ENCODE results near the gene SAXO1.

Gene SAXO1

GRCh38 chr9:18923167-18923566, 109.8 kb downstream of the SAXO1 start:
- H3K27ac ChIP-seq (ENCODE audit: low read length), result no peak overlapping the region
- no peak overlapping the region for H3K9ac ChIP-seq (ENCODE audit: low read depth, low read length)
- no peaks in the 10 kb centered on the region for H3K27me3 ChIP-seq (ENCODE audit: insufficient read depth, low read length)
- no peaks in the 10 kb centered on the region for H3K9me3 ChIP-seq (ENCODE audit: insufficient read depth, low read depth, low read length)
- H3K36me3 ChIP-seq (ENCODE audit: insufficient read depth, low read depth, low read length), result no peaks in the 10 kb centered on the region
- H3K4me1 ChIP-seq (ENCODE audit: insufficient read depth, low read length), result no peaks in the 10 kb centered on the region
- H3K4me3 ChIP-seq (ENCODE audit: low read length), result no peak overlapping the region

- H3K36me3 ChIP-seq (ENCODE audit: insufficient read depth, low read depth, low read length), result no peaks in the 10 kb centered on the region
- no peak overlapping the region for H3K4me3 ChIP-seq (ENCODE audit: low read length)
- no peak overlapping the region for H3K9ac ChIP-seq (ENCODE audit: low read depth, low read length)
- H3K4me1 ChIP-seq (ENCODE audit: insufficient read depth, low read length), result no peaks in the 10 kb centered on the region
- H3K27me3 ChIP-seq (ENCODE audit: insufficient read depth, low read length), result no peaks in the 10 kb centered on the region
- no peak overlapping the region for H3K27ac ChIP-seq (ENCODE audit: low read length)
- H3K9me3 ChIP-seq (ENCODE audit: insufficient read depth, low read depth, low read length), result no peaks in the 10 kb centered on the region
These were observed 110.7 kb downstream of the SAXO1 start for GRCh38 chr9:18922161-18922885.

GRCh38 chr9:18921366-18922075, 111.5 kb downstream of the SAXO1 start:
- no peaks in the 10 kb centered on the region for H3K36me3 ChIP-seq (ENCODE audit: insufficient read depth, low read depth, low read length)
- H3K9ac ChIP-seq (ENCODE audit: low read depth, low read length), result no peak overlapping the region
- no peaks in the 10 kb centered on the region for H3K27me3 ChIP-seq (ENCODE audit: insufficient read depth, low read length)
- H3K9me3 ChIP-seq (ENCODE audit: insufficient read depth, low read depth, low read length), result no peaks in the 10 kb centered on the region
- no peaks in the 10 kb centered on the region for H3K4me1 ChIP-seq (ENCODE audit: insufficient read depth, low read length)
- H3K27ac ChIP-seq (ENCODE audit: low read length), result no peak overlapping the region
- H3K4me3 ChIP-seq (ENCODE audit: low read length), result no peak overlapping the region

DNA sequence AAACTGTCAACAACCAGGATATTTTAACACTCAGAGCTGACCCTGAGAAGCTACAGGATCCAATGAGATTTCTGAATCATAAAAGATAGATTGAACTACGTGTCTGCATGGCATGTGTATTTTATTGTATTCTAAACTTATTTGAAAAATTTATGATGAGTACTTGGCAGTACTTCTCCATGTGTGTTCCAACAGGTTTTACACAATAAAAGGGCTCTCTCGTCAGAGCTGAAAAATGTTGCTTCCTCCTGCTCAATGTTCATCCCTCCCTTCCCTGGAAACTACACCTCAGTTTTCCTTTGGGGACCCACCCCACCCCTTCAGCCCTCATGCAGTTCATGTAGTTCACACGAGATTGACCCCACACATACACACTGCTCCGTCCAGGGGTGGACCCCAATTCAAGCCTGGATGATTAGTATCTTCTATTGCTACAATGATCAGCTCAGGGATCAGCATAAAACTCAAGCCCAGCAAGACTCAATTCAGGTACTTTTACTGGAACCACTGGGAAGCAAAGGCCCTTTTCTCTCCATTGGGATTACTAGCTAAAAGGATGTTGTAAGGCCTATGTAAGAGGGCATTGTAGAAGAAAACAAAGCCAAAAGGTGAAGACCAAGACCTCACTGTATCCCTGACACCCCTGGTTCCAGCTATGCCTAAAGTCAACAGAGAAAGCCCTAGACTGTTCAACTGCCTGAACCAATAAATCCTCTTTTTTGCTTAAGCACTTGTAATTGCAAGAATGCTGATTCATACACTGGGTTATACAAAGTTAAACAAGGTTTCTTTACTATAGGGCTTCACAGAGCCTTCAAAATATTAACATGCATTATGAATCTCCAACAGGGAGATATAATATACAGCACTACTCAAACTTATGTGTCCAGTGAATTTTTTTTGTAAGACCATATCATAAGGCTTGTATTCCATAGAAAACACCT, 112.6 kb downstream of the SAXO1 start:
- Histone ChIP-seq H3K9ac (ENCODE audit: low read depth, low read length) (no peak overlapping the region), H3K4me1 (ENCODE audit: insufficient read depth, low read length) (no peaks in the 10 kb centered on the region), H3K36me3 (ENCODE audit: insufficient read depth, low read depth, low read length) (no peaks in the 10 kb centered on the region), H3K27me3 (ENCODE audit: insufficient read depth, low read length) (no peaks in the 10 kb centered on the region), H3K4me3 (ENCODE audit: low read length) (no peak overlapping the region), H3K9me3 (ENCODE audit: insufficient read depth, low read depth, low read length) (no peaks in the 10 kb centered on the region), H3K27ac (ENCODE audit: low read length) (no peak overlapping the region)

DNA sequence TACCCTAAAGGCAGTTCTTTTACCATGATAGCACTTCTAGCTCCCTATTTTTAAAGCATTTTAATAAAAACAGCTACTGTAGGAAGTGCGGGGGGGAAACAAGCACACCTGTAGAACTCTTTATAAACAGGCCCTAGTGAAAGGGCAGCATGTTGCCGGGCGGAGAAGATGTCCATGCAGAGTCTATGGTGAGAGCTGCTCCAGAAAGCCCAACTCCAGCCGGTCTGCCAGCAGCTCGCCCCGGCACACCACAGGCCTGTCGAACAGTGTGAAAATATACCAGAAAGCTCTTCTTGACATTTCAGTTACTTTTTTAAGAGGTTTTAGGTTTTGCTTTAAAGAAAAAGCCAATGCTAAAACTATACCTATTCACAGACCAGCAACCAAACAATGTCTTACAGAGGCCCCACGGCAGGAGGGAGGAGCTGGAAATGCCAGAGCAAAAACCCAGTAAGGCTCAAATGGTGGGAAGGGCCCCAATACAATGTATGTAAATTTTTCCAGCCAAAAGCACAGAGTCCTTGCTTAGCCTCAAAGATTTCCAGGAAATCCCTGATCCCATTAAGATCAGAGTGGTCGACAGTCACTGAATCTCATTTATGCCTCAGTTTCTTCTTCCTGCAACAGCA, 121.2 kb downstream of the SAXO1 start:
- Histone ChIP-seq H3K9ac (ENCODE audit: low read depth, low read length) (no peak overlapping the region), H3K4me3 (ENCODE audit: low read length) (peak overlapping the region; percentile 16; the same call in 1 of the 2 replicates), H3K27ac (ENCODE audit: low read length) (no peak overlapping the region), H3K4me1 (ENCODE audit: insufficient read depth, low read length) (peaks cover 14% of the 10 kb centered on the region), H3K27me3 (ENCODE audit: insufficient read depth, low read length) (no peaks in the 10 kb centered on the region), H3K36me3 (ENCODE audit: insufficient read depth, low read depth, low read length) (no peaks in the 10 kb centered on the region), H3K9me3 (ENCODE audit: insufficient read depth, low read depth, low read length) (no peaks in the 10 kb centered on the region)

DNA sequence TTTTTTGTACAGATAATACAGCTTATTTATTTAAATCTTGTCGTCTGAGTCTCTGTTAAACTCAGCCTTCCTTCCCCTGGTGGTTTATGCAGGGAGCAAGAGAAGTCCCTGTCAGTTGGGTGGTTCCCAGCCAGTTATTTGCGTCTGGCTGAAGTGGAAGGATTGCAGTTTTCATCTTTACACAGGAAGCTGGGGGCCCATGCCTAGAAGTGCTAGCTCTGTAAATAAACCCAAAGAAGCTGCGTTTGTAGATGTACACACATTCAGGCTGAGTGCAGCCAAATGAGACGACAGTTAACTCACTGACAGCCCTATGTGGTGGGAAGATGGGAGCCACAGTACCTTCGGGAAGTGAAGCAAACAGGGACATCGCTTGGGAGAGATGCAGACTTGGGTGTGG, 122.1 kb downstream of the SAXO1 start:
- no peak overlapping the region for H3K4me3 ChIP-seq (ENCODE audit: low read length)
- H3K27ac ChIP-seq (ENCODE audit: low read length), result no peak overlapping the region
- no peaks in the 10 kb centered on the region for H3K27me3 ChIP-seq (ENCODE audit: insufficient read depth, low read length)

DNA sequence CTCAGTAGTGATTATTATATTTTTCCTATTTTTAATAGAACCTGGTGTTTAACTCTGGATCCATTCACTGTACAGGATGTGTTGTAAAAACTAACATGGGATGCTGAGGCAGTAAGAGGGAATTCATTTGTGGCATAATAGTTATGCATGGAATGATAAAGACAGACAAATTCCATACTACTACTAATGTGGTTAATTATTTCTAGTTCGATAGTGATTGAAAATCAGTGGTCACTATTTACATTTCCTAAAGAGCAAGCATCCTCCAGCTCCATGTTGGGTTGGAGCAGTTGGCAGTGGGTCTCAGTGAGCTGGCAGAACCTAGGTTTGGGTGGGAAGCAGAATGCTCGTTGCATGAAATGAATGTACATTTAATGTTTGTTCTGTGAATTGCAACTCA, 122.6 kb downstream of the SAXO1 start:
- Histone ChIP-seq H3K27ac (ENCODE audit: low read length) (no peak overlapping the region), H3K9ac (ENCODE audit: low read depth, low read length) (no peak overlapping the region), H3K4me1 (ENCODE audit: insufficient read depth, low read length) (peaks cover 14% of the 10 kb centered on the region), H3K4me3 (ENCODE audit: low read length) (no peak overlapping the region), H3K36me3 (ENCODE audit: insufficient read depth, low read depth, low read length) (no peaks in the 10 kb centered on the region), H3K27me3 (ENCODE audit: insufficient read depth, low read length) (no peaks in the 10 kb centered on the region), H3K9me3 (ENCODE audit: insufficient read depth, low read depth, low read length) (no peaks in the 10 kb centered on the region)

More for the DNA sequence above, 122.1 kb downstream of the SAXO1 start:
- Histone ChIP-seq H3K9me3 (ENCODE audit: insufficient read depth, low read depth, low read length) (no peaks in the 10 kb centered on the region), H3K9ac (ENCODE audit: low read depth, low read length) (no peak overlapping the region), H3K4me1 (ENCODE audit: insufficient read depth, low read length) (peaks cover 14% of the 10 kb centered on the region), H3K36me3 (ENCODE audit: insufficient read depth, low read depth, low read length) (no peaks in the 10 kb centered on the region)

DNA sequence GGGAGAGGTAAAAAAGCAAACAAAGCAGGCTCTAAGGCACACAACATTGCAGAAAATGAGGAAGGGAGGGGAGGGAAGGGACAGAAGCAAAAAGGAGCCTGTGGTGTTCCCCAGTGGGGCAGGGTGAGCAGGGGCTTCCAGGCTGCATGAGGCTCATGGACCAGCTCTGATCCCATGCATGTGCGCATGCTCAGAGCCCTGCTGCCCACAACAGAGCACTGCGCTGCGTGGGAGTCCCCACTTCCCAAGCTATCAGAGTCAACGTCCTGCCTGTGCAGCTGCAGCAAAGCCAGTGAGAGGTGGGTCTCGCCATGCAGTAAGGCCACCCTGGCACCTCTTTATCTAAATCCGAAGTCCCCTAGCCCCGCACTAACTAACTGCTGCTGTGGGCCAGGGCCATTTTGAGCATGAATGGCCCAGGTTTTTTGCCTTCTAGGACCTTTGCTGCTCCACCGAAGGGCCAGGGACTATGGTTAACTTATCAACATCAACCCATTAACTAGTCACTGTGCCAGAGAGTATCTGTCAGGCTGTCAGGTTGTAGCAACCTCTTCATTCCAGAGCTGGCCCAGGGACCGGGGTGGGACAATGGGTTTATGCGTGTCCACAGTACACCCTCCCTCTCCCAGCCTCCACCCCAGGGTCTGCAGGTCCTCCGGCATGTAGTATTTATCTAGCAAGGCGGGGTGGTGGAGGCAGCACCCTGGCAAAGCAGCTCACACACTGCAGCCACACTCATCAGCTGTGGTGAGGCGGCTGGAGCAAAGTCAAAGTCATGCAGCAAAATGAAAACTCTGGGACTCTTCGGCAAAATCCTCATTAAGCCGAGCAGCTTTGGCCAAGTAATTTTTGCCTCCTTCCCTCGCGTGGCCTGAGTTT, 123.6 kb downstream of the SAXO1 start:
- Histone ChIP-seq H3K9ac (ENCODE audit: low read depth, low read length) (no peak overlapping the region), H3K27me3 (ENCODE audit: insufficient read depth, low read length) (no peaks in the 10 kb centered on the region), H3K4me3 (ENCODE audit: low read length) (no peak overlapping the region), H3K4me1 (ENCODE audit: insufficient read depth, low read length) (peaks cover 14% of the 10 kb centered on the region), H3K36me3 (ENCODE audit: insufficient read depth, low read depth, low read length) (no peaks in the 10 kb centered on the region), H3K9me3 (ENCODE audit: insufficient read depth, low read depth, low read length) (no peaks in the 10 kb centered on the region), H3K27ac (ENCODE audit: low read length) (no peak overlapping the region)

- Histone ChIP-seq H3K27ac (ENCODE audit: low read length) (no peak overlapping the region), H3K9ac (ENCODE audit: low read depth, low read length) (no peak overlapping the region), H3K4me3 (ENCODE audit: low read length) (no peak overlapping the region), H3K36me3 (ENCODE audit: insufficient read depth, low read depth, low read length) (no peaks in the 10 kb centered on the region), H3K27me3 (ENCODE audit: insufficient read depth, low read length) (no peaks in the 10 kb centered on the region), H3K9me3 (ENCODE audit: insufficient read depth, low read depth, low read length) (no peaks in the 10 kb centered on the region), H3K4me1 (ENCODE audit: insufficient read depth, low read length) (peaks cover 14% of the 10 kb centered on the region)
These were observed 124.9 kb downstream of the SAXO1 start for GRCh38 chr9:18907927-18908625.

DNA sequence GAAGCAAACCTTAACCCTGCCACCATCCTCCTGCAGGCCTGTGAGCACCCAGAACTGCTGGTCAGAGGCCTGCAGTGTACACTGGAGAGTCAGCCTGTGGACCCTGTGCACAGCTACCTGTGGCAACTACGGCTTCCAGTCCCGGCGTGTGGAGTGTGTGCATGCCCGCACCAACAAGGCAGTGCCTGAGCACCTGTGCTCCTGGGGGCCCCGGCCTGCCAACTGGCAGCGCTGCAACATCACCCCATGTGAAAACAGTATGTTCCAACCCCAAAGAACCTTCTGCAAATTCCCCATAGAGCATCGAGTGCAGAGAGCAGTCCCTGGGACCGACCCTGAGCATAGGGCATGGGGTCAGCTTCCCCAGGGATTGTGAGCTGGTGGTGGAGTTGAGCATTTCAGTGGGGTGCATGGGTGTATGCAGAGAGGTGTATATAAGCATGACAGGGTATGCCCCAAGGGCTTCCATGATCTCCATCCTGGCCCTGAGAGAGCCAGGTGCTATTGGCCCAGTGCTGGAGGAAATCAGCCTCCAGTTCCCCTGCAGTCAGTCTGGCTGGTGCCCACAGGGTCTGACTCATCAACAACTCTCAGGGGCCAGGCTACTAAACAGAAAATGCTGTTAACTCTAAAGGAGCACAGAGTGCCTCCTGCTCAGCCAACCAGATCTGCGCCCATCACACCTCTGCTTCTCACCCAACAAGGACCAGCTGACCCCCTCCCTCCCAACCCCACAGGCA, 126.2 kb downstream of the SAXO1 start:
- Histone ChIP-seq H3K4me1 (ENCODE audit: insufficient read depth, low read length) (peaks cover 11% of the 10 kb centered on the region), H3K27ac (ENCODE audit: low read length) (no peak overlapping the region), H3K9me3 (ENCODE audit: insufficient read depth, low read depth, low read length) (no peaks in the 10 kb centered on the region)

More for the DNA sequence above, 126.2 kb downstream of the SAXO1 start:
- no peaks in the 10 kb centered on the region for H3K36me3 ChIP-seq (ENCODE audit: insufficient read depth, low read depth, low read length)
- no peak overlapping the region for H3K9ac ChIP-seq (ENCODE audit: low read depth, low read length)
- H3K27me3 ChIP-seq (ENCODE audit: insufficient read depth, low read length), result no peaks in the 10 kb centered on the region
- no peak overlapping the region for H3K4me3 ChIP-seq (ENCODE audit: low read length)
